Measurements from ENCODE around the gene ADIRF.

- TF ChIP-seq EZH2 (IDR thresholded peaks at IDR 0.05; ENCODE audit: borderline replicate concordance, insufficient read depth, low read depth, low read length, poor library complexity, severe bottlenecking) = no peak
- TF ChIP-seq, protein P1, sequence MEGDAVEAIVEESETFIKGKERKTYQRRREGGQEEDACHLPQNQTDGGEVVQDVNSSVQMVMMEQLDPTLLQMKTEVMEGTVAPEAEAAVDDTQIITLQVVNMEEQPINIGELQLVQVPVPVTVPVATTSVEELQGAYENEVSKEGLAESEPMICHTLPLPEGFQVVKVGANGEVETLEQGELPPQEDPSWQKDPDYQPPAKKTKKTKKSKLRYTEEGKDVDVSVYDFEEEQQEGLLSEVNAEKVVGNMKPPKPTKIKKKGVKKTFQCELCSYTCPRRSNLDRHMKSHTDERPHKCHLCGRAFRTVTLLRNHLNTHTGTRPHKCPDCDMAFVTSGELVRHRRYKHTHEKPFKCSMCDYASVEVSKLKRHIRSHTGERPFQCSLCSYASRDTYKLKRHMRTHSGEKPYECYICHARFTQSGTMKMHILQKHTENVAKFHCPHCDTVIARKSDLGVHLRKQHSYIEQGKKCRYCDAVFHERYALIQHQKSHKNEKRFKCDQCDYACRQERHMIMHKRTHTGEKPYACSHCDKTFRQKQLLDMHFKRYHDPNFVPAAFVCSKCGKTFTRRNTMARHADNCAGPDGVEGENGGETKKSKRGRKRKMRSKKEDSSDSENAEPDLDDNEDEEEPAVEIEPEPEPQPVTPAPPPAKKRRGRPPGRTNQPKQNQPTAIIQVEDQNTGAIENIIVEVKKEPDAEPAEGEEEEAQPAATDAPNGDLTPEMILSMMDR (IDR thresholded peaks at IDR 0.05) = no peak
These were observed 8.6 kb upstream of the ADIRF start for GRCh38 chr10:86959737-86960002.

Measured in B cell (primary cell).